Measurements from ENCODE around the gene ISM1. TPM values are rescaled to one million over a fixed set of nuclear protein-coding genes. Genes with fewer than 3 reads are reported as not detected.

ISM1 gene
- total RNA-seq, 1 experiment from 2014 or later: not detected

DNA sequence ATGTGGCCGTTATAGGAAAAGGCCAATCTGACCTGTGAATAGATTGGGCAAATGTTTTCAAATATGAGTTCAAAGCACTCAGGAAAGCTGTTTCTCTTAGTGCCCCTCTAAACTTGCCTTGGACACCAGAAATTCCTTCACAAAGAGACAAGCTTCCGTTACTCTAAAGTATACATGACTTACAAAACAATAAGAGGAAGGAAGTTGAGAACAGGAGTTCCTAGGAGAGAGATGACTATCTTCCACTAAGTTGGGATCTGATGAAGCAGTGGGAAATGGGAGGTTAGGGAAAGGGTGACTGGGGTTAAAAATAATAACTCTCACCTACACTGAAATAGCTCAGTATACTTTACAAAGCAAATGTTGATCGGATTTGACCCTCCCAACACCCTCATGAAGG, 50.0 kb downstream of the ISM1 start:
- TF ChIP-seq, protein P1, sequence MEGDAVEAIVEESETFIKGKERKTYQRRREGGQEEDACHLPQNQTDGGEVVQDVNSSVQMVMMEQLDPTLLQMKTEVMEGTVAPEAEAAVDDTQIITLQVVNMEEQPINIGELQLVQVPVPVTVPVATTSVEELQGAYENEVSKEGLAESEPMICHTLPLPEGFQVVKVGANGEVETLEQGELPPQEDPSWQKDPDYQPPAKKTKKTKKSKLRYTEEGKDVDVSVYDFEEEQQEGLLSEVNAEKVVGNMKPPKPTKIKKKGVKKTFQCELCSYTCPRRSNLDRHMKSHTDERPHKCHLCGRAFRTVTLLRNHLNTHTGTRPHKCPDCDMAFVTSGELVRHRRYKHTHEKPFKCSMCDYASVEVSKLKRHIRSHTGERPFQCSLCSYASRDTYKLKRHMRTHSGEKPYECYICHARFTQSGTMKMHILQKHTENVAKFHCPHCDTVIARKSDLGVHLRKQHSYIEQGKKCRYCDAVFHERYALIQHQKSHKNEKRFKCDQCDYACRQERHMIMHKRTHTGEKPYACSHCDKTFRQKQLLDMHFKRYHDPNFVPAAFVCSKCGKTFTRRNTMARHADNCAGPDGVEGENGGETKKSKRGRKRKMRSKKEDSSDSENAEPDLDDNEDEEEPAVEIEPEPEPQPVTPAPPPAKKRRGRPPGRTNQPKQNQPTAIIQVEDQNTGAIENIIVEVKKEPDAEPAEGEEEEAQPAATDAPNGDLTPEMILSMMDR (IDR thresholded peaks at IDR 0.05; ENCODE audit: unreplicated experiment): no peak
- no TSS peak for BruUV-seq (replicated peaks)
- Mint-ChIP-seq H3K4me1 (ENCODE audit: low read depth, unreplicated experiment) (no peaks in the 10 kb centered on the region), H3K9me3 (ENCODE audit: low read depth, unreplicated experiment) (no peaks in the 10 kb centered on the region), H3K4me3 (ENCODE audit: low read depth, unreplicated experiment) (no peak overlapping the region), H3K27ac (ENCODE audit: unreplicated experiment) (no peak overlapping the region), H3K27me3 (ENCODE audit: unreplicated experiment) (peaks cover 58% of the 10 kb centered on the region), H3K36me3 (ENCODE audit: insufficient read depth, unreplicated experiment) (no peaks in the 10 kb centered on the region)
- intact Hi-C loops (cut with micrococcal nuclease; ENCODE audit: unreplicated experiment): no loop called here
- CTCF ChIA-PET: interaction anchor here (0.5 kb wide), 1 partner anchor 1024 kb away, joined by 4 read pairs; no protein-coding TSS in a partner anchor
- DNase-seq: no peak

DNA sequence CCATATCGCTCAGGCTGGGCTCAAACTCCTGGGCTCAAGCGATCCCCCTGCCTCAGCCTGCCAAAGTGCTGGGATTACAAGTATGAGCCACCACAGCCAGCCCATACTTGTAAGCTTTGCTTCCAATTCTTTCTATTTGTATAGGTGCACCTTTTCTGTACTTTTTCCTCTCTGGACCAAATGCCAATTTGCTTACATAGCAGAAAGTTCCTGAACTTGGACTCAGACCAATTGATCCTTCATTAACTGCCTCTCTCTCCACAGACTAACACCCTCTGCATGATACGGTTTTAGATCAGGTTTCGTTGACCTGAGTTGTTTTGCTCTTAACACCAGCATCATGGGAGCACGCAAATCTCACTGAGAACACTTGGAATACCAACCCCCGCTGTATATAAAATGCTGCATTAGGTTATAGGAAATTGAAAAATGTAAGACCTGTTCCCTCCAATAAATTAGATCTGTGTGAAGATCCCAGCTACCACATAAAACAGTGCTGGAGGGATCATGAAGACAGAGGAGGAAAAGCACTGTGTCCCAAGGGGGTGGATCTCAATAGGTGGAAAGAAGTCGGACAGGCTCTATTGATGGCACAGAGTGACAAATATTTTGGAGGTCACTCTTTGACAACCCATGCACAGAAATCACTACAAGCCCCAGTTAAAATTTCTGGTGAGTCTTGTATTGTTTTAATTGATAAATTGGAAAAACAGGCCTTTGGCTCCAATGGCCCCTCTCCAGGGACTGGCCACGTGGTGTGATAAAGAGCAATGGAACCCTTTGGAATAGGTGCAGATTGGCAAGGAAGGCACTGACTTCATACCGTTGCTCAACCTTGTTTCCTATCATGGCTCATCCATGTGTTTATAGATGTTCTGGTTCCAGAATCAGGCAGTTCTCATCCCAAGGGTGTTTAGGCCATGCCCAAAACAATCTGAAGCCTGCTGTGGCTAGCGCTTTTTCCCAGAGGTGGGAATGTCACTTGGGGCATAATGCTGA, 51.2 kb downstream of the ISM1 start:
- CTCF ChIA-PET: no interaction called here
- no peak overlapping the region for H3K4me3 Mint-ChIP-seq (ENCODE audit: low read depth, unreplicated experiment)
- TF ChIP-seq, protein P1 (IDR thresholded peaks at IDR 0.05; ENCODE audit: unreplicated experiment): no peak
- no peaks in the 10 kb centered on the region for H3K9me3 Mint-ChIP-seq (ENCODE audit: low read depth, unreplicated experiment)
- peaks cover 53% of the 10 kb centered on the region for H3K27me3 Mint-ChIP-seq (ENCODE audit: unreplicated experiment)
- H3K4me1 Mint-ChIP-seq (ENCODE audit: low read depth, unreplicated experiment): no peaks in the 10 kb centered on the region
- BruUV-seq (replicated peaks): no TSS peak
- no peaks in the 10 kb centered on the region for H3K36me3 Mint-ChIP-seq (ENCODE audit: insufficient read depth, unreplicated experiment)
- intact Hi-C loops (cut with micrococcal nuclease; ENCODE audit: unreplicated experiment): no loop called here
- DNase-seq: no peak
- no peak overlapping the region for H3K27ac Mint-ChIP-seq (ENCODE audit: unreplicated experiment)

DNA sequence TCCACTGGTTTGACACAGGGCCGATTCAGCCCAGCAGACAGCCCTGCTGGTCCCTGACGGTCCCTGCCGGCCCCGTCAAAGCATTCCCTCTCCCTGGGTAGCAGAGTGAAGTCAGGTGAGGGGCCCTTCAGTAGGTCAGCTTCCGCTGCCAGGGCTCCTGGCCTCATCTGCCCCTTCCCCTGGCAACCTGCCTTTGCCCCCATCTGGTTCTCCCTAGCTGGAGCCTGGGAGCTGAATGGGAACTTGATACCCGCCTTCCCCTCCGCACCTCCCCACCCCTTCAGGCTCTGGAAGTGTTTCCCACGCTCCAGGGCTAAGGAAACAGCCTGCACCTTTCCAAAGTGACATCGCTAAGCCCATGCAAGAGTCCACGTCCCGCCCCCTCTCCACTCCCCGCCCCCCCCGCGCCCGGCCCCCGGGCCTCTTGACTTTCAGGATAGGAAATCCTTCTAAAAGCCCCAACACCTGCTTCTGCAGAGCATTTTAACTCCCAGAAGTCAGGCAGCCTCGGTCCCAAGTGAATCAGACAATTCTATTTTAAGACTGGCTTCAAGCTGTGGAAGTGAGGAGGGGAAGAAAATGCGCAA, 53.3 kb downstream of the ISM1 start:
- intact Hi-C loops (cut with micrococcal nuclease; ENCODE audit: unreplicated experiment): no loop called here
- Mint-ChIP-seq H3K27me3 (ENCODE audit: unreplicated experiment) (peaks cover 32% of the 10 kb centered on the region), H3K9me3 (ENCODE audit: low read depth, unreplicated experiment) (no peaks in the 10 kb centered on the region), H3K4me3 (ENCODE audit: low read depth, unreplicated experiment) (no peak overlapping the region), H3K27ac (ENCODE audit: unreplicated experiment) (no peak overlapping the region), H3K36me3 (ENCODE audit: insufficient read depth, unreplicated experiment) (no peaks in the 10 kb centered on the region), H3K4me1 (ENCODE audit: low read depth, unreplicated experiment) (no peaks in the 10 kb centered on the region)
- CTCF ChIA-PET: interaction anchor here (0.6 kb wide), 2 partner anchors 47 to 382 kb away, joined by 3 to 4 read pairs; no protein-coding TSS in a partner anchor
- DNase-seq: no peak
- TF ChIP-seq, protein P1 (IDR thresholded peaks at IDR 0.05; ENCODE audit: unreplicated experiment): no peak
- no TSS peak for BruUV-seq (replicated peaks)

DNA sequence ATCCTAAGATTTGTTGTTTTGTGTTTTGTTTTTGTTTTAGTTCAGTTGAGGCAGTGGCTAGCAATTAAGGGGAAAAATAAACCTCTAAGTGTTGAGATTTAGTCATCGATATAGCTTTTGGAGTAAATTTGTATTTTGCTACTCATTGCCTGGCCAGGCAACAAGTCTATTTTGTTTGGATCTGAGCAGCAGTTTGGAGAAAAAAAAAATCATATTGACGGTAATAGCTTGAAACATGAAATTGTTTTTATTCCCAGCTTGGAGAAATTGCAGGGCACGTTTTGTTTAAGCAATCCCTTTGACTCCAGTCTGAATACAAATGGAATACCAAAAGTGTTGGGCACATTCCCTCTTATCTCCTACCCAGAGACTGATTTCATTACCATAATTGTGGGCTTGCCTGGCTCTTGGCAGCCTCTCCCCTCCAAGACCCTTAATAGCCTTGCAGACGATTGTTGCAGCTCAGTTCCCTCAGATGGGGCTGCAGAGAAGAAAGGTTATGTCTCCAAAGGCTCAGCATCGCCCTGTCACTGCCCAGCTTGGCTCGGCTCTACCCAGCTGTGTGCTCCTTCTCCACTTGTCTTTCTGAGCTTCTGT, 56.0 kb downstream of the ISM1 start:
- no peak overlapping the region for H3K4me3 Mint-ChIP-seq (ENCODE audit: low read depth, unreplicated experiment)
- CTCF ChIA-PET: interaction anchor here (0.8 kb wide), 1 partner anchor 17 kb away, joined by 3 read pairs; no protein-coding TSS in a partner anchor
- peaks cover 5% of the 10 kb centered on the region for H3K27me3 Mint-ChIP-seq (ENCODE audit: unreplicated experiment)
- TF ChIP-seq, protein P1 (IDR thresholded peaks at IDR 0.05; ENCODE audit: unreplicated experiment): no peak
- H3K4me1 Mint-ChIP-seq (ENCODE audit: low read depth, unreplicated experiment): no peaks in the 10 kb centered on the region
- no TSS peak for BruUV-seq (replicated peaks)
- no peaks in the 10 kb centered on the region for H3K9me3 Mint-ChIP-seq (ENCODE audit: low read depth, unreplicated experiment)
- H3K27ac Mint-ChIP-seq (ENCODE audit: unreplicated experiment): no peak overlapping the region
- DNase-seq: no peak
- no peaks in the 10 kb centered on the region for H3K36me3 Mint-ChIP-seq (ENCODE audit: insufficient read depth, unreplicated experiment)
- intact Hi-C loops (cut with micrococcal nuclease; ENCODE audit: unreplicated experiment): no loop called here
